K562 (cell line): Measurements from ENCODE around the gene GCDH. TPM values are rescaled to one million over a fixed set of nuclear protein-coding genes. Genes with fewer than 3 reads are reported as not detected.

ENCODE experiments used
- ATAC-seq: fragments of 200-7000 bp; cut with Tn5 transposase; 3 replicates; pipeline ENCODE4 v1.9.1; 2020; ENCODE audit warnings: moderate library complexity
- BruUV-seq: library from RNA; stranded (reverse); fragments of 400-500 nt; replicated peaks from 2 replicates; lab custom pipeline; 2021; lab: Mats Ljungman, UMichigan
- CTCF ChIA-PET: fragments of 300-600 bp; formaldehyde crosslinking; extraction: SDS; loops from one replicate; lab custom pipeline; 2021; ENCODE audit warnings: low intra/inter-chr PET ratio; lab: Yijun Ruan, JAX
- POLR2A ChIA-PET: fragments of 300-600, 350-650 bp; sonication (Branson Sonifier 250); formaldehyde crosslinking; extraction: SDS; loops from one replicate; lab custom pipeline; 2021; ENCODE audit warnings: antibody characterized with exemption, inconsistent platforms; lab: Yijun Ruan, JAX
- DNase-seq, 4 experiments: peaks; one replicate each; pipeline versions ENCODE4 v3.0.0 to v3.0.0-alpha.2; 2011 to 2018; ENCODE audit warnings: low spot score in 3 of 4, mixed read lengths in 3 of 4; ENCODE audit errors: extremely low read depth in 1 of 4
- FAIRE-seq: peaks from 2 replicates; lab custom pipeline; 2011; peaks lifted over from hg19 to GRCh38; lab: Jason Lieb, UNC
- H2AFZ ChIP-seq: 2 replicates; pipeline ENCODE4 v1.6.0; 2011; ENCODE audit warnings: low read depth, low read length, control low read depth, inconsistent platforms
- H3K27ac ChIP-seq: fragments of 200-600 bp; 3 replicates; pipeline ENCODE4 v1.8.0; 2011; ENCODE audit warnings: low read depth, mild to moderate bottlenecking, control low read depth, inconsistent platforms, low read length, moderate library complexity, mixed read lengths; ENCODE audit errors: extremely low read depth
- H3K27me3 ChIP-seq, 2 experiments: fragments of 300-600 bp in 1 of 2; 2 replicates in 1 of 2; 3 replicates in 1 of 2; pipeline versions ENCODE4 v1.6.0 to v1.8.0; 2011; ENCODE audit warnings: inconsistent platforms in 2 of 2, low read length in 2 of 2, mild to moderate bottlenecking in 1 of 2, mixed read lengths in 1 of 2, moderate library complexity in 1 of 2; ENCODE audit not compliant: control insufficient read depth in 2 of 2, insufficient read depth in 2 of 2
- H3K36me3 ChIP-seq: fragments of 300-600 bp; 3 replicates; pipeline ENCODE4 v1.8.0; 2011; ENCODE audit warnings: mild to moderate bottlenecking, low read length, inconsistent platforms; ENCODE audit not compliant: control insufficient read depth, insufficient read depth
- H3K4me1 ChIP-seq, 2 experiments: fragments of 200-600 bp in 1 of 2; replicated peaks in 1 of 2; 2 replicates in 1 of 2; 3 replicates in 1 of 2; pipeline versions ENCODE4 v1.5.1 to v1.8.0; 2011; ENCODE audit warnings: inconsistent platforms in 2 of 2, low read length in 2 of 2, mild to moderate bottlenecking in 1 of 2, mixed read lengths in 1 of 2, moderate library complexity in 1 of 2; ENCODE audit not compliant: control insufficient read depth in 2 of 2, insufficient read depth in 2 of 2
- H3K4me2 ChIP-seq: 2 replicates; pipeline ENCODE4 v1.6.1; 2011; ENCODE audit warnings: low read length, control low read depth, inconsistent platforms, mixed read lengths; ENCODE audit not compliant: insufficient read depth
- H3K4me3 ChIP-seq: fragments of 200-600 bp; sonication (generic), shearing (Covaris generic); 2 replicates; pipeline ENCODE4 v1.5.1; 2016; ENCODE audit warnings: control low read depth, inconsistent platforms
- H3K79me2 ChIP-seq: fragments of 200-600 bp; 3 replicates; pipeline ENCODE4 v1.8.0; 2011; ENCODE audit warnings: low read length, inconsistent platforms; ENCODE audit not compliant: control insufficient read depth, insufficient read depth
- H3K9ac ChIP-seq, 2 experiments: 2 replicates each; pipeline versions ENCODE4 v1.6.0 to v1.6.1; 2011; ENCODE audit warnings: low read depth in 2 of 2, low read length in 2 of 2, control low read depth in 1 of 2, inconsistent platforms in 1 of 2, mild to moderate bottlenecking in 1 of 2, mixed read lengths in 1 of 2; ENCODE audit not compliant: insufficient read depth in 1 of 2
- H3K9me1 ChIP-seq: one replicate; pipeline ENCODE4 v1.6.0; 2011; ENCODE audit warnings: inconsistent platforms, mild to moderate bottlenecking, low read length, moderate library complexity; ENCODE audit not compliant: control insufficient read depth, insufficient read depth
- H3K9me3 ChIP-seq: replicated peaks from 2 replicates; pipeline ENCODE4 v1.5.1; 2011; ENCODE audit warnings: low read depth, low read length, inconsistent platforms; ENCODE audit not compliant: control insufficient read depth, insufficient read depth
- H4K20me1 ChIP-seq: replicated peaks from 2 replicates; pipeline ENCODE4 v1.6.1; 2011; ENCODE audit warnings: low read length, inconsistent platforms, mixed read lengths; ENCODE audit not compliant: control insufficient read depth, insufficient read depth
- BDP1 ChIP-seq: IDR thresholded peaks from 3 replicates; pipeline ENCODE4 v1.6.1; 2011; ENCODE audit not compliant: insufficient read length, insufficient read depth
- BRD4 ChIP-seq: fragments of 200-600 bp; sonication (generic); IDR thresholded peaks from 2 replicates; pipeline ENCODE4 v1.6.1; 2017; ENCODE audit warnings: inconsistent platforms
- C11orf30 ChIP-seq: fragments of 450-650 bp; IDR thresholded peaks from 2 replicates; pipeline ENCODE4 v1.6.1; 2016; ENCODE audit warnings: low read depth, mild to moderate bottlenecking
- DACH1 ChIP-seq: fragments of 450-650 bp; IDR thresholded peaks from 2 replicates; pipeline ENCODE4 v1.6.1; 2018; ENCODE audit not compliant: partially characterized antibody
- ERF ChIP-seq: fragments of 450-650 bp; formaldehyde crosslinking; IDR thresholded peaks from 2 replicates; pipeline ENCODE4 v1.4.0; 2020; ENCODE audit warnings: mild to moderate bottlenecking, mixed read lengths
- FOXK2 ChIP-seq, 2 experiments: fragments of 450-650 bp; IDR thresholded peaks in 1 of 2; conservative IDR thresholded peaks in 1 of 2; 2 replicates each; pipeline ENCODE4 v1.6.1; 2016; ENCODE audit warnings: low read depth in 2 of 2, mild to moderate bottlenecking in 1 of 2
- HNRNPLL ChIP-seq: fragments of 200-400 bp; formaldehyde crosslinking; IDR thresholded peaks from 2 replicates; pipeline ENCODE4 v1.6.1; 2017; ENCODE audit warnings: low read length, low read depth, mild to moderate bottlenecking; ENCODE audit not compliant: poor library complexity, severe bottlenecking
- MAFG ChIP-seq: fragments of 450-650 bp; conservative IDR thresholded peaks from 2 replicates; pipeline ENCODE4 v1.6.1; 2016; ENCODE audit warnings: missing genetic modification characterization, missing compliant biosample characterization
- MLX ChIP-seq, 2 experiments: fragments of 450-650 bp in 1 of 2; sonication (generic) in 1 of 2; formaldehyde crosslinking; conservative IDR thresholded peaks; 2 replicates each; pipeline versions ENCODE4 v1.4.0 to v1.8.1; 2020 to 2022; ENCODE audit warnings: mild to moderate bottlenecking in 1 of 2, missing genetic modification reagents in 1 of 2
- PHTF2 ChIP-seq: fragments of 250-450 bp; sonication (Bioruptor Pico); IDR thresholded peaks from 2 replicates; pipeline ENCODE4 v1.5.0; 2021; ENCODE audit warnings: mild to moderate bottlenecking
- SIN3B ChIP-seq: fragments of 450-650 bp; IDR thresholded peaks from 2 replicates; pipeline ENCODE4 v1.6.1; 2017; ENCODE audit warnings: low read depth, mild to moderate bottlenecking, moderate library complexity
- SMARCB1 ChIP-seq: IDR thresholded peaks from 2 replicates; pipeline ENCODE4 v1.6.1; 2011; ENCODE audit warnings: improper control_type of control experiment, low read depth; ENCODE audit not compliant: insufficient read length
- SNIP1 ChIP-seq: fragments of 450-650 bp; IDR thresholded peaks from 2 replicates; pipeline ENCODE4 v1.7.1; 2017; ENCODE audit warnings: low read depth, mild to moderate bottlenecking
- SRSF9 ChIP-seq: fragments of 200-400 bp; formaldehyde crosslinking; IDR thresholded peaks from 2 replicates; pipeline ENCODE4 v1.6.1; 2017; ENCODE audit warnings: low read depth, low read length, borderline replicate concordance
- TAL1 ChIP-seq: fragments of 450-650 bp; IDR thresholded peaks from 2 replicates; pipeline ENCODE4 v1.6.1; 2016; ENCODE audit warnings: mild to moderate bottlenecking
- VEZF1 ChIP-seq: fragments of 200-800 bp; sonication (Bioruptor generic); IDR thresholded peaks from 2 replicates; pipeline ENCODE4 v1.6.1; 2017; ENCODE audit warnings: missing genetic modification characterization, missing compliant biosample characterization
- ZBTB2 ChIP-seq: fragments of 450-650 bp; IDR thresholded peaks from 2 replicates; pipeline ENCODE4 v1.6.1; 2016; ENCODE audit warnings: antibody characterized with exemption
- ZBTB9 ChIP-seq: fragments of 450-650 bp; formaldehyde crosslinking; IDR thresholded peaks from 2 replicates; pipeline ENCODE4 v1.4.0; 2020; ENCODE audit warnings: mild to moderate bottlenecking, moderate library complexity
- ZNF217 ChIP-seq: sonication (generic); formaldehyde crosslinking; IDR thresholded peaks from 2 replicates; pipeline ENCODE4 v1.8.0; 2022; ENCODE audit warnings: mild to moderate bottlenecking, missing genetic modification reagents
- ZNF561 ChIP-seq: fragments of 450-650 bp; formaldehyde crosslinking; conservative IDR thresholded peaks from 2 replicates; pipeline ENCODE4 v1.4.0; 2020; ENCODE audit warnings: mild to moderate bottlenecking, moderate library complexity
- ZNF830 ChIP-seq: fragments of 250-450 bp; sonication (Bioruptor Pico); IDR thresholded peaks from 2 replicates; pipeline ENCODE4 v1.5.0; 2021; ENCODE audit warnings: mild to moderate bottlenecking
- WGBS: fragments of 100-300 bp; shearing (Covaris generic); methylation state at CpG from one replicate; pipeline ENCODE4 v1.1.6; 2016; ENCODE audit warnings: low coverage, mixed read lengths; ENCODE audit not compliant: insufficient coverage; ENCODE audit errors: missing lambda C conversion rate; 5-methylcytosine and 5-hydroxymethylcytosine counted together
- in situ Hi-C: fragments of 300-500 bp; cut with MboI; formaldehyde crosslinking; loops from 4 replicates; pipeline ENCODE4 v1.15.0; 2018; ENCODE audit warnings: inconsistent platforms, mixed read lengths
- intact Hi-C: fragments of 100-400 bp; cut with micrococcal nuclease; formaldehyde crosslinking; loops from 2 replicates; pipeline ENCODE4 v1.14.2; 2022
- polyA plus RNA-seq, 8 experiments: library from polyadenylated mRNA; depleted of rRNA in 4 of 8; stranded (reverse) in 5 of 8; unstranded in 3 of 8; fragments of >200 nt; fragmentation: Nextera tagmentation in 2 of 8; fragmentation: Illumina TruSeq in 1 of 8; extraction: Ambion mirVana in 2 of 8; extraction: Trizol in 1 of 8; gene quantifications; 2 replicates each; pipeline versions ENCODE4 v1.2.1 to v1.2.3, GENCODE V29; 2011 to 2014; ENCODE audit warnings: inconsistent platforms in 1 of 8, missing spikeins in 1 of 8
- total RNA-seq, 7 experiments: library from RNA; depleted of rRNA in 6 of 7; stranded (reverse); fragments of >200 nt in 6 of 7; fragmentation: Illumina TruSeq in 2 of 7; extraction: Trizol in 2 of 7; gene quantifications; 2 replicates each; pipeline versions ENCODE4 v1.2.1 to v1.2.3, GENCODE V29; 2011 to 2021; ENCODE audit warnings: low replicate concordance in 1 of 7

GCDH gene
- total and polyA plus RNA-seq, 9 of the 15 experiments (the other 6 are each of a cell fraction or from before 2014, with no cell fraction given) = 2.9 to 50.8 (median 19.1) TPM

- intact Hi-C loops = no loop called here
- in situ Hi-C loops = no loop called here
- no peaks in the 10 kb centered on the region for H3K9me3 ChIP-seq
- no peak overlapping the region for H3K9ac ChIP-seq
- H3K27me3 ChIP-seq = no peaks in the 10 kb centered on the region
- ChIA-PET POLR2A (no interaction called here), CTCF (no interaction called here)
- H3K4me3 ChIP-seq = no peak overlapping the region
- 10% methylated on average over 1 of the region's 1 CpG for WGBS
- no peak overlapping the region for H2AFZ ChIP-seq
- BruUV-seq = no TSS peak
- ATAC-seq (no peak), FAIRE-seq (no peak), DNase-seq (no peak)
- H3K27ac ChIP-seq = no peak overlapping the region
- H3K9me1 ChIP-seq = no peaks in the 10 kb centered on the region
- peaks cover 15% of the 10 kb centered on the region; the same call in 2 of the 3 replicates for H3K36me3 ChIP-seq
- no peaks in the 10 kb centered on the region for H4K20me1 ChIP-seq
- H3K4me1 ChIP-seq = peaks cover 0 to 9% of the 10 kb centered on the region in 2 experiments; a peak in 1 of 5 replicates
- no peak overlapping the region for H3K4me2 ChIP-seq
- no peaks in the 10 kb centered on the region for H3K79me2 ChIP-seq
- TF ChIP-seq SRSF9 (no peak), PHTF2 (CRISPR knock-in tag) (no peak), ZBTB2 (no peak), VEZF1 (CRISPR knock-in tag) (no peak), ZNF561 (CRISPR knock-in tag) (no peak), MAFG (tag) (peak; percentile 52), TAL1 (no peak), C11orf30 (peak; percentile 58), HNRNPLL (no peak), SNIP1 (no peak), DACH1 (no peak), SIN3B (no peak), BRD4 (no peak), FOXK2 (conservative IDR thresholded peaks at IDR 0.05 in 1 of 2, IDR thresholded peaks at IDR 0.05 in 1 of 2; ENCODE audit: low read depth in 2 of 2) (no peak), BDP1 (no peak), ZNF830 (CRISPR knock-in tag) (no peak), ZNF217 (CRISPR knock-in tag) (no peak), ZBTB9 (CRISPR knock-in tag) (no peak), MLX (CRISPR knock-in tag; conservative IDR thresholded peaks at IDR 0.05) (no peak), ERF (CRISPR knock-in tag) (no peak), SMARCB1 (no peak)
Measured at GRCh38 chr19:12856653-12857052, 34.3 kb upstream of the GCDH start.
